ENCODE data around the gene ITGAL.

DNA sequence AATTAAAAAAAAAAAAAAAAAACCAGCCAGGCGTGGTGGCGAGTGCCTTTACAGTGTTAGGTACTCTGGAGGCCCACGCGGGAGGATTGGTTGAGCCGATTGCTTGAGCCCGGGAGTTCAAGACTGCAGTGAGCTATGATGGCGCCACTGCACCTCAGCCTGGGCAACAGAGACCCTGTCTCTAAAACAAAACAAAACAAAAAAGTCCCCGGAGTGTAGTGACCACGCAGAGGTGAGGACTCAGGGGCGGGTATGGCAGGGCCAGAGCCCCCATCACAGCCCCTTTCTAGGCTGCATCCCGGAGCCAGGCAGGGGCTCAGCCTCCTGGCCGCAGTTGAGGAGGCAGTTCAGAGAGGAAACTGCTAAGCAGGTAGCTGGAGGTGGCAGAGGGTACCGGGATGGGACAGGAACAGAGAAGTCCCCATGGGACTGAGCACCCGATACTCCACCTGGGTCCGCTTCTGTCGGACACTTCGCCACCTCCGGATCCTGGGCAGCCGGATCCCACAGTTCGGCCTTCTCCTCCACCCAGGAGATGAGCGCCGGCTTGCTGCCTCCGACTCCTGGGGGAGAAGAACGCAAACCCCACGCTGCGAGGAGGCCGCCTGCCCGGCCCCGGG is 61.3 kb downstream of the ITGAL start:
- TF ChIP-seq, protein P1, sequence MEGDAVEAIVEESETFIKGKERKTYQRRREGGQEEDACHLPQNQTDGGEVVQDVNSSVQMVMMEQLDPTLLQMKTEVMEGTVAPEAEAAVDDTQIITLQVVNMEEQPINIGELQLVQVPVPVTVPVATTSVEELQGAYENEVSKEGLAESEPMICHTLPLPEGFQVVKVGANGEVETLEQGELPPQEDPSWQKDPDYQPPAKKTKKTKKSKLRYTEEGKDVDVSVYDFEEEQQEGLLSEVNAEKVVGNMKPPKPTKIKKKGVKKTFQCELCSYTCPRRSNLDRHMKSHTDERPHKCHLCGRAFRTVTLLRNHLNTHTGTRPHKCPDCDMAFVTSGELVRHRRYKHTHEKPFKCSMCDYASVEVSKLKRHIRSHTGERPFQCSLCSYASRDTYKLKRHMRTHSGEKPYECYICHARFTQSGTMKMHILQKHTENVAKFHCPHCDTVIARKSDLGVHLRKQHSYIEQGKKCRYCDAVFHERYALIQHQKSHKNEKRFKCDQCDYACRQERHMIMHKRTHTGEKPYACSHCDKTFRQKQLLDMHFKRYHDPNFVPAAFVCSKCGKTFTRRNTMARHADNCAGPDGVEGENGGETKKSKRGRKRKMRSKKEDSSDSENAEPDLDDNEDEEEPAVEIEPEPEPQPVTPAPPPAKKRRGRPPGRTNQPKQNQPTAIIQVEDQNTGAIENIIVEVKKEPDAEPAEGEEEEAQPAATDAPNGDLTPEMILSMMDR (IDR thresholded peaks at IDR 0.05): no peak
- no peak for TF ChIP-seq POLR2A (IDR thresholded peaks at IDR 0.05)

All from heart left ventricle (tissue), 13 donors.